Effector memory CD8-positive, alpha-beta T cell (primary cell): ENCODE measurements around the gene SHROOM3.
"Not testable (repeated sequence)": the region's sequence is repeated elsewhere in the genome, so short reads cannot be mapped to it uniquely, and the experiment has no call there.

Experiments used
- ATAC-seq: fragments of 150-1000 bp; cut with Tn5 transposase; replicated peaks from 2 replicates; pipeline ENCODE4 v1.10.0; 2021; ENCODE audit warnings: mild to moderate bottlenecking, moderate library complexity
- DNase-seq, 3 experiments: peaks; one replicate each; pipeline ENCODE4 v3.0.0; 2021
- H3K27ac Mint-ChIP-seq, 2 donors: one replicate each; pipeline ENCODE4 v1.8.0; 2022; ENCODE audit warnings: mild to moderate bottlenecking in 2 of 2, mixed read lengths in 2 of 2, moderate library complexity in 2 of 2
- H3K27me3 Mint-ChIP-seq, 2 donors: one replicate each; pipeline ENCODE4 v1.8.0; 2022; ENCODE audit warnings: mixed read lengths in 2 of 2
- H3K36me3 Mint-ChIP-seq: one replicate; pipeline ENCODE4 v1.8.0; 2022; ENCODE audit warnings: mild to moderate bottlenecking, moderate library complexity, mixed read lengths; ENCODE audit not compliant: insufficient read depth
- H3K4me1 Mint-ChIP-seq, 2 donors: one replicate each; pipeline ENCODE4 v1.8.0; 2022; ENCODE audit warnings: low read depth in 2 of 2, mixed read lengths in 2 of 2
- H3K4me3 Mint-ChIP-seq, 2 donors: one replicate each; pipeline ENCODE4 v1.8.0; 2022; ENCODE audit warnings: mild to moderate bottlenecking in 2 of 2, mixed read lengths in 2 of 2, moderate library complexity in 2 of 2
- H3K9me3 Mint-ChIP-seq, 2 donors: one replicate each; pipeline ENCODE4 v1.8.0; 2022; ENCODE audit warnings: mixed read lengths in 2 of 2

SHROOM3 gene

GRCh38 chr4:76429636-76430035, 5.4 kb upstream of the SHROOM3 start:
- DNase-seq (no peak), ATAC-seq (no peak)
- no peaks in the 10 kb centered on the region for H3K9me3 Mint-ChIP-seq
- H3K36me3 Mint-ChIP-seq: no peaks in the 10 kb centered on the region
- H3K4me3 Mint-ChIP-seq: no peak overlapping the region
- peaks cover under 1 to 17% of the 10 kb centered on the region in 2 donors for H3K27me3 Mint-ChIP-seq
- H3K4me1 Mint-ChIP-seq: no peaks in the 10 kb centered on the region
- H3K27ac Mint-ChIP-seq: no peak overlapping the region

DNA sequence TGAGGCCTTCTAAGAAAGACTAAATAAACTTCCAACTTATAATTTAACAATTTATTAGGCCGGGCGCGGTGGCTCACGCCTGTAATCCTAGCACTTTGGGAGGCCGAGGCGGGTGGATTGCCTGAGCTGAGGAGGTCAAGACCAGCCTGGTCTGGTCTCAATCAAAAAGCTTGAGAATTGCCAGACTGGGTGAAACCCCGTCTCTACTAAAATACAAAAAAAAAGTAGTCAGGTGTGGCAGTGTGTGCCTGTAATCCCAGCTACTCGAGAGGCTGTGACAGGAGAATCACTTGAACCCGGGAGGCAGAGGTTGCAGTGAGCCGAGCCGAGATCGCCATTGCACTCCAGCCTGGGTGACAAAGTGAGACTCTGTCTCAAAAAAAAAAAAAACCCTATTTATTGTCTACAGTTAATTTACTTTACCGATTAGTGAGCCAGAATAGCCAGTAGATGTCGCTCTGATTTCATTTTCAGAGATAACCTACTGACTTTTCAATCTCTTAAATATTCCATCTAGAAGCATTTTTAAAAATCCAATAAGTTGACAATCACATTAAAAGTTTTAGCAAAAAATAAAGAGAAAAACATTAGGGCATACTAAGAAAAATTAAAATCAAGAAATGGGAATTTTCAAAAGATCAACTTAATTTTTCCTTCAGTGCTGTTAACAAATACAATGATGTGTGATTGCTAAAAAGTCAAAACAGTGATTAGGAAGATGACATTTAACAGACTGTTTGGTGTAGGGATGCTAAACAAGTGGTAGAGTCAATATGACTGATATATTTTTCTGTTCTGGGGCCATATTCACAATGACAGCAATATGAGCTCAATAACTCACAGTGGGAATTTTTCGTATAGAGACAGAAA, 4.3 kb upstream of the SHROOM3 start:
- Mint-ChIP-seq H3K36me3 (no peaks in the 10 kb centered on the region), H3K27me3 (peaks cover 12 to 23% of the 10 kb centered on the region in 2 donors), H3K4me3 (no peak overlapping the region), H3K27ac (no peak overlapping the region), H3K4me1 (no peaks in the 10 kb centered on the region), H3K9me3 (no peaks in the 10 kb centered on the region)
- DNase-seq (no peak), ATAC-seq (no peak)

- Mint-ChIP-seq H3K36me3 (no peaks in the 10 kb centered on the region), H3K4me1 (no peaks in the 10 kb centered on the region), H3K9me3 (no peaks in the 10 kb centered on the region), H3K27ac (no peak overlapping the region), H3K27me3 (peaks cover 39 to 42% of the 10 kb centered on the region in 2 donors), H3K4me3 (no peak overlapping the region)
- DNase-seq: no peak
- ATAC-seq: no peak
Observed at GRCh38 chr4:76435528-76436319, 695 bp downstream of the SHROOM3 start.

GRCh38 chr4:76439491-76439890, 4.5 kb downstream of the SHROOM3 start:
- DNase-seq (no peak), ATAC-seq (no peak)
- no peaks in the 10 kb centered on the region for H3K9me3 Mint-ChIP-seq
- no peak overlapping the region for H3K4me3 Mint-ChIP-seq
- H3K36me3 Mint-ChIP-seq: no peaks in the 10 kb centered on the region
- peaks cover 39 to 49% of the 10 kb centered on the region in 2 donors for H3K27me3 Mint-ChIP-seq
- no peaks in the 10 kb centered on the region for H3K4me1 Mint-ChIP-seq
- no peak overlapping the region for H3K27ac Mint-ChIP-seq

DNA sequence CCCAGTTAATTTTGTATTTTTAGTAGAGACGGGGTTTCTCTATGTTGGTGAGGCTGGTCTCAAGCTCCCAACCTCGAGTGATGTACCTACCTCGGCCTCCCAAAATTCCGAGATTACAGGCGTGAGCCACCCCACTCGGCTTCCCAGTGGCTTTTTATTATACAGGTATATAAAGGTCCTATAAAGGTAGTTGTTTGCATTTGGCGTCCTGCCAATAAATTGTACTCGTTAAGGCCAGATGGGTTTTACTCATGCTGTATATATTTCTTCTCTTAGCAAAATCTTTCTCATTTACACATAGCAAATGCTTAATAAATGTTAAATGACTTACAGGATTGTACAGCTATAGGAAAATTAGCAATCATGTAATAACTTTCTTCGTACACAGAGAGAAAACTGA, 6.9 kb downstream of the SHROOM3 start:
- no peak overlapping the region for H3K27ac Mint-ChIP-seq
- H3K4me3 Mint-ChIP-seq: no peak overlapping the region
- no peaks in the 10 kb centered on the region for H3K36me3 Mint-ChIP-seq
- ATAC-seq (no peak), DNase-seq (no peak)
- H3K4me1 Mint-ChIP-seq: no peaks in the 10 kb centered on the region
- no peaks in the 10 kb centered on the region for H3K9me3 Mint-ChIP-seq
- peaks cover 27 to 31% of the 10 kb centered on the region in 2 donors for H3K27me3 Mint-ChIP-seq

- H3K4me1 Mint-ChIP-seq: no peaks in the 10 kb centered on the region
- H3K9me3 Mint-ChIP-seq: no peaks in the 10 kb centered on the region
- peaks cover 27 to 28% of the 10 kb centered on the region in 2 donors for H3K27me3 Mint-ChIP-seq
- DNase-seq: no peak
- no peaks in the 10 kb centered on the region for H3K36me3 Mint-ChIP-seq
- no peak overlapping the region for H3K27ac Mint-ChIP-seq
- ATAC-seq: no peak
- no peak overlapping the region for H3K4me3 Mint-ChIP-seq
Observed at GRCh38 chr4:76442807-76443206, 7.8 kb downstream of the SHROOM3 start.

GRCh38 chr4:76443376-76443775, 8.3 kb downstream of the SHROOM3 start:
- peaks cover 25 to 26% of the 10 kb centered on the region in 2 donors for H3K27me3 Mint-ChIP-seq
- DNase-seq (no peak), ATAC-seq (no peak)
- no peaks in the 10 kb centered on the region for H3K36me3 Mint-ChIP-seq
- no peak overlapping the region for H3K4me3 Mint-ChIP-seq
- no peak overlapping the region for H3K27ac Mint-ChIP-seq
- no peaks in the 10 kb centered on the region for H3K9me3 Mint-ChIP-seq
- no peaks in the 10 kb centered on the region for H3K4me1 Mint-ChIP-seq

- no peak for DNase-seq
- Mint-ChIP-seq H3K4me1 (no peaks in the 10 kb centered on the region), H3K27me3 (peaks cover 32 to 36% of the 10 kb centered on the region in 2 donors), H3K9me3 (no peaks in the 10 kb centered on the region), H3K27ac (no peak overlapping the region), H3K36me3 (no peaks in the 10 kb centered on the region), H3K4me3 (no peak overlapping the region)
- ATAC-seq: no peak
Observed at GRCh38 chr4:76445911-76446310, 10.9 kb downstream of the SHROOM3 start.

DNA sequence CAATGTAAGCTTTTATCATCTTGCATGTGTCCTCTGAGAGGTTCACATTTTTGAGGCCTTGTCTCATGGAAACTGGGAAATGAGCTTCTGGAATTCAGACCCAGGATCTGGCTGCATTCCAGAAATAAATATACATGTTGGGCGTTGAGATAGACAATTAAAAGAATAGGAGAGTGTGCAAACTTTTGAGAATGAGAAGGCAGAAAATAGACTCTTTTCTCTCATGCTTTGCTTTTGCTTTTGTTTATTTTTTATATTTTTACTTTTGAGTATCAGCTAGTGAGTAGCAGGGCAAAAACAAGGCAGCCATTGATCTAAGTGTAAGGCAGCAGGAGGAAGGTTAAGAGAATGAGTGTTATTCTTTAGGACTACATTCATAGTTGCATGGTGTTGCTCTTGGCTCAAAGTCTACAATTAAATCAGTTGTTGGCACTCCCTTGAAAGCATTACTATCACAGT, 12.4 kb downstream of the SHROOM3 start:
- H3K27me3 Mint-ChIP-seq: peaks cover 26 to 27% of the 10 kb centered on the region in 2 donors
- H3K4me3 Mint-ChIP-seq: no peak overlapping the region
- no peak overlapping the region for H3K27ac Mint-ChIP-seq
- no peak for DNase-seq
- H3K36me3 Mint-ChIP-seq: peaks cover under 1% of the 10 kb centered on the region
- H3K4me1 Mint-ChIP-seq: no peaks in the 10 kb centered on the region
- no peak for ATAC-seq
- H3K9me3 Mint-ChIP-seq: no peaks in the 10 kb centered on the region

GRCh38 chr4:76448211-76448610, 13.2 kb downstream of the SHROOM3 start:
- H3K27ac Mint-ChIP-seq: no peak overlapping the region
- ATAC-seq (no peak), DNase-seq (no peak)
- peaks cover 2% of the 10 kb centered on the region for H3K36me3 Mint-ChIP-seq
- no peaks in the 10 kb centered on the region for H3K4me1 Mint-ChIP-seq
- H3K9me3 Mint-ChIP-seq: no peaks in the 10 kb centered on the region
- H3K27me3 Mint-ChIP-seq: peaks cover 26 to 28% of the 10 kb centered on the region in 2 donors
- H3K4me3 Mint-ChIP-seq: no peak overlapping the region

DNA sequence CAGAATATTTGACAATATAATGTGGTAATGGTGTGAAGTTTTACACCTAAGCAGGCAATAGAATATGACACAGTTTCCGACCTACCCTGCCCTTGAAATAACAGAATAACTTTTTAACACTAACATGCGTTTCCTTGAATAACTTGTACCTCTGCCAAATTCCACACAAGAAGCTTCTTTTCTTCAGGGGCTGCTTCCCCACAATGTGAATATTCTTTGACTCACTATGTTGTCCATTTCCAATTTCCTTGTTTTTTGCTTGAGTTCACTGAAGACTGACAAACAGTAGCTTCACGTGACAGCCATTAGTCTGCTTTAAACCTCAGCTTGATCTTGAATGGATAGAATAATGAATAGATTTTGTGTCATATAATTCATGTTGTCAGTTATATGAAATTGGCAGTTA, 14.3 kb downstream of the SHROOM3 start:
- Mint-ChIP-seq H3K4me1 (no peaks in the 10 kb centered on the region), H3K27me3 (peaks cover 26 to 35% of the 10 kb centered on the region in 2 donors), H3K27ac (no peak overlapping the region), H3K4me3 (no peak overlapping the region), H3K9me3 (no peaks in the 10 kb centered on the region), H3K36me3 (peaks cover 2% of the 10 kb centered on the region)
- peak; percentile 22 for ATAC-seq
- DNase-seq: no peak

- Mint-ChIP-seq H3K4me1 (no peaks in the 10 kb centered on the region), H3K27me3 (peaks cover 26 to 35% of the 10 kb centered on the region in 2 donors), H3K4me3 (no peak overlapping the region), H3K27ac (no peak overlapping the region), H3K9me3 (no peaks in the 10 kb centered on the region), H3K36me3 (peaks cover 2% of the 10 kb centered on the region)
- DNase-seq (no peak), ATAC-seq (no peak)
Observed at GRCh38 chr4:76449833-76450232, 14.8 kb downstream of the SHROOM3 start.

GRCh38 chr4:76453232-76453631, 18.2 kb downstream of the SHROOM3 start:
- ATAC-seq: no peak
- Mint-ChIP-seq H3K36me3 (peaks cover 2% of the 10 kb centered on the region), H3K27ac (no peak overlapping the region), H3K4me1 (no peaks in the 10 kb centered on the region), H3K4me3 (no peak overlapping the region), H3K9me3 (no peaks in the 10 kb centered on the region), H3K27me3 (peaks cover 31 to 50% of the 10 kb centered on the region in 2 donors)
- no peak for DNase-seq

DNA sequence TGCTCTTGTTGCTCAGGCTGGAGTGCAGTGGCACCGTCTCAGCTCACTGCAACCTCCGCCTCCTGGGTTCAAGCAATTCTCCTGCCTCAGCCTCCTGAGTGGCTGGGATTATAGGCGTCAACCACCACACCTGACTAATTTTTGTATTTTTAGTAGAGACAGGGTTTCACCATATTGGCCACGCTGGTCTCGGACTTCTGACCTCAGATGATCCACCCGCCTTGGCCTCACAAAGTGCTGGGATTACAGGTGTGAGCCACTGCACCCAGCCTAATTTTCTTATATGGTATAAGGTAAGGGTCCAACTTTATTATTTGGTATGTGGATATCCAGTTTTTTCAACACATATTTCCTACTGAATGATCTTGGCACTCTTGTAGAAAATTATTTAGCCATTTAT, 19.0 kb downstream of the SHROOM3 start:
- not testable (repeated sequence) for DNase-seq, H3K4me3 Mint-ChIP-seq, H3K9me3 Mint-ChIP-seq, H3K36me3 Mint-ChIP-seq, H3K4me1 Mint-ChIP-seq, H3K27ac Mint-ChIP-seq, ATAC-seq
- H3K27me3 Mint-ChIP-seq: peaks cover 30 to 50% of the 10 kb centered on the region in 2 donors
